Endothelial cell of umbilical vein (primary cell): ENCODE measurements around the gene SPEM1. TPM values are rescaled to one million over a fixed set of nuclear protein-coding genes. Genes with fewer than 3 reads are reported as not detected.

Experiments used
- BruUV-seq: library from RNA; stranded (reverse); fragments of 400-500 nt; replicated peaks from 2 replicates; lab custom pipeline; 2021; lab: Mats Ljungman, UMichigan
- CTCF ChIA-PET: fragments of 300-600, 350-600 bp; sonication (Branson Sonifier 250); formaldehyde crosslinking; loops from one replicate; lab custom pipeline; 2021; ENCODE audit warnings: antibody characterized with exemption, inconsistent platforms; lab: Charles Lee
- POLR2A ChIA-PET: fragments of 300-600, 350-600 bp; sonication (Branson Sonifier 250); formaldehyde crosslinking; loops from one replicate; lab custom pipeline; 2021; ENCODE audit warnings: antibody characterized with exemption, inconsistent platforms; lab: Charles Lee
- DNase-seq: peaks from one replicate; pipeline ENCODE4 v3.0.0-alpha.2; 2011; ENCODE audit warnings: low read depth, low spot score
- FAIRE-seq: peaks from 2 replicates; lab custom pipeline; 2011; peaks lifted over from hg19 to GRCh38; lab: Jason Lieb, UNC
- H2AFZ ChIP-seq: 2 replicates; pipeline ENCODE4 v1.6.0; 2012; ENCODE audit warnings: low read depth, low read length, control low read depth, inconsistent platforms
- H3K27ac ChIP-seq: 2 replicates; pipeline ENCODE4 v1.5.1; 2011; ENCODE audit warnings: low read depth, mild to moderate bottlenecking, control low read depth, low read length, moderate library complexity; ENCODE audit not compliant: insufficient read depth
- H3K27me3 ChIP-seq, 2 experiments: 2 replicates each; pipeline versions ENCODE4 v1.6.0 to v1.6.1; 2011; ENCODE audit warnings: low read length in 2 of 2, mixed read lengths in 1 of 2; ENCODE audit not compliant: control insufficient read depth in 2 of 2, insufficient read depth in 2 of 2
- H3K36me3 ChIP-seq, 2 experiments: 2 replicates in 1 of 2; 3 replicates in 1 of 2; pipeline ENCODE4 v1.5.1; 2011; ENCODE audit warnings: low read length in 2 of 2, mild to moderate bottlenecking in 1 of 2, moderate library complexity in 1 of 2; ENCODE audit not compliant: control insufficient read depth in 2 of 2, insufficient read depth in 2 of 2; ENCODE audit errors: extremely low read depth in 1 of 2
- H3K4me1 ChIP-seq: 3 replicates; pipeline ENCODE4 v1.5.1; 2011; ENCODE audit warnings: mild to moderate bottlenecking, low read length; ENCODE audit not compliant: control insufficient read depth, insufficient read depth; ENCODE audit errors: extremely low read depth
- H3K4me2 ChIP-seq: 2 replicates; pipeline ENCODE4 v1.6.1; 2011; ENCODE audit warnings: low read length, control low read depth, mixed read lengths; ENCODE audit not compliant: insufficient read depth
- H3K4me3 ChIP-seq, 3 experiments: fragments of 200-600 bp in 1 of 3; sonication (generic), shearing (Covaris generic) in 1 of 3; replicated peaks in 1 of 3; 2 replicates each; pipeline ENCODE4 v1.5.1; 2011 to 2016; ENCODE audit warnings: control low read depth in 3 of 3, low read length in 3 of 3, mild to moderate bottlenecking in 2 of 3, inconsistent platforms in 1 of 3, low read depth in 1 of 3, moderate library complexity in 1 of 3; ENCODE audit not compliant: insufficient read depth in 1 of 3
- H3K79me2 ChIP-seq: 2 replicates; pipeline ENCODE4 v1.6.0; 2012; ENCODE audit warnings: low read length, inconsistent platforms; ENCODE audit not compliant: control insufficient read depth, insufficient read depth
- H3K9ac ChIP-seq: replicated peaks from 2 replicates; pipeline ENCODE3; 2011; ENCODE audit warnings: low read length, control low read depth; ENCODE audit not compliant: insufficient read depth; ENCODE audit errors: extremely low read depth
- H3K9me1 ChIP-seq: replicated peaks from 3 replicates; pipeline ENCODE4 v1.6.0; 2011; ENCODE audit warnings: mild to moderate bottlenecking, low read length; ENCODE audit not compliant: control insufficient read depth, insufficient read depth; ENCODE audit errors: extremely low read depth
- H3K9me3 ChIP-seq: replicated peaks from 2 replicates; pipeline ENCODE4 v1.5.1; 2012; ENCODE audit warnings: low read length, inconsistent platforms; ENCODE audit not compliant: control insufficient read depth, insufficient read depth
- H4K20me1 ChIP-seq: replicated peaks from 2 replicates; pipeline ENCODE3; 2011; ENCODE audit warnings: mild to moderate bottlenecking, low read length; ENCODE audit not compliant: control insufficient read depth, insufficient read depth; ENCODE audit errors: extremely low read depth
- EZH2 ChIP-seq: IDR thresholded peaks from 2 replicates; pipeline ENCODE4 v1.6.1; 2012; ENCODE audit warnings: borderline replicate concordance, low read depth, mild to moderate bottlenecking, moderate library complexity, low read length, inconsistent platforms; ENCODE audit not compliant: severe bottlenecking
- FOS ChIP-seq: IDR thresholded peaks from 2 replicates; pipeline ENCODE4 v1.6.1; 2011; ENCODE audit warnings: mild to moderate bottlenecking, low read length, moderate library complexity, borderline replicate concordance; ENCODE audit not compliant: insufficient read depth
- GATA2 ChIP-seq: IDR thresholded peaks from 2 replicates; pipeline ENCODE4 v1.7.0; 2011; ENCODE audit warnings: low read depth, mild to moderate bottlenecking, moderate library complexity, mixed read lengths, low read length; ENCODE audit not compliant: insufficient read length, insufficient read depth
- JUN ChIP-seq: IDR thresholded peaks from 2 replicates; pipeline ENCODE4 v1.6.1; 2011; ENCODE audit warnings: borderline replicate concordance, low read depth; ENCODE audit not compliant: insufficient read length, insufficient read depth
- MYC ChIP-seq: IDR thresholded peaks from one replicate; pipeline ENCODE4 v1.6.1; 2011; ENCODE audit warnings: mild to moderate bottlenecking, low read depth, low read length
- POLR2A ChIP-seq: IDR thresholded peaks from 2 replicates; pipeline ENCODE4 v1.6.1; 2012; ENCODE audit warnings: low read depth, mild to moderate bottlenecking, control low read depth, low read length
- dilution Hi-C: fragments of 300-500 bp; cut with MboI; formaldehyde crosslinking; loops from one replicate; pipeline ENCODE4 v1.15.0; 2019; ENCODE audit warnings: low sequenced_read_pairs; ENCODE audit not compliant: extremely low pct_ligation_motif_present
- intact Hi-C: fragments of 100-400 bp; cut with micrococcal nuclease; formaldehyde crosslinking; loops from one replicate; pipeline ENCODE4 v1.10.0; 2022
- polyA plus RNA-seq, 4 experiments: library from polyadenylated mRNA; depleted of rRNA in 3 of 4; stranded (reverse) in 3 of 4; unstranded in 1 of 4; fragments of >200 nt; gene quantifications; 2 replicates each; pipeline versions ENCODE4 v1.2.1 to v1.2.3, GENCODE V29; 2011 to 2012; ENCODE audit warnings: missing spikeins in 1 of 4
- total RNA-seq: library from RNA; stranded (reverse); gene quantifications from 2 replicates; pipeline ENCODE4 v1.2.3, GENCODE V29; 2021
- TF ChIP-seq, protein P1 (sequence below): IDR thresholded peaks from 2 replicates; pipeline ENCODE4 v1.6.1; 2011; ENCODE audit not compliant: insufficient read depth, insufficient read length
- TF ChIP-seq, protein P2 (sequence below), 2 donors: IDR thresholded peaks; 1 replicate in 1 of 2; 2 replicates in 1 of 2; pipeline ENCODE4 v1.5.1; 2011; ENCODE audit warnings: low read length in 2 of 2, mild to moderate bottlenecking in 2 of 2, moderate library complexity in 2 of 2, control low read depth in 1 of 2, inconsistent platforms in 1 of 2, low read depth in 1 of 2; ENCODE audit not compliant: insufficient read depth in 1 of 2; ENCODE audit errors: extremely low read depth in 1 of 2

Gene SPEM1
- total and polyA plus RNA-seq, 2 donors (not counting 3 experiments of a cell fraction or from before 2014, with no cell fraction given), result not detected

DNA sequence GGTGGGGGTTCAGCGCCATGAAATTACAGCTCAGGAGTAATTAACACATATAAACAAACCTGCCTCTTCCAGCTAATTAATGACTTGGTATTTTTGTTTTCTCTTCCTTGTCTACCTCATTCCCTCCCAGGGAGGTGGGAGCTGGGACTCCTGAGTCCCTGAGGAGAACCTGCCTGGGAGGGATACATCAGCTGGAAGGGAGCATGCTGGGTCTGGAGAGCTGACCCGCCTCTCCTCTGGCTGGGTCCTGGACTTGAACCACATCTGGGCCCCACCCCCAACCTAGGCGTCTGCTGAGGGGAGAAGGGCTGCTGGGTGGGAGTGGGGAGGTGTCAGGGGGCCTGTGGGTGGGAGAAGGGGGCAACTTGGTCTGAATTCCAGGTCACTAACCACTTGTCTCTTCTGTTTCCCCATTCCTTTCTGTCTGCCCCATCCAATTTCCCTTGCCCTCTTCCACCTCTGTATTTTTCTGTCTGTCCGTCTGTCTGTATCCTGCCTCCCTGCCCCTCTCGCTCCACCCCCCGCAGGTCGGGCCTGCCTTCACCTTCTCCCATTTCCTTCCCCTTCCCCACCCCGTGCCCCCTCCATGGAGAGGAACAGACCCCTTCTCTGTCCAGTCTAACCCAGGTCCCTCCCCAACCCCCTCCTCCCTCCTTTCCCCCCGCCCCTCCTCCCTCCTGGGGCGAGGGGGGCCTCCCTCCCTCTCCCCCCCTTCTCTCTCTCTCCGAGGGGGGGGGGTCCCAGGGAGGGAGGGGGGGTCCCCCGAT, 12.5 kb upstream of the SPEM1 start, which contains the start of gene NLGN2:
TSS of gene NLGN2 (plus strand) at position 361 of the 767 bp plus-strand sequence. CDS start 411 bp downstream, outside the sequence.
- no TSS peak for BruUV-seq
- FAIRE-seq (no peak), DNase-seq (no peak)
- H2AFZ ChIP-seq, result no peak within 1 kb of the TSS
- H3K4me1 ChIP-seq, result peaks cover 11% of the 10 kb centered on the region
- intact Hi-C loops, result no loop called here
- H3K27ac ChIP-seq, result no peak within 1 kb of the TSS
- CTCF ChIA-PET, result interaction anchor here (0.8 to 1.1 kb wide), 3 partner anchors 15 to 153 kb away, joined by 3 to 4 read pairs (median 3); no protein-coding TSS in a partner anchor
- H3K4me2 ChIP-seq, result no peak within 1 kb of the TSS
- H3K9me1 ChIP-seq, result no peaks in the 10 kb centered on the region
- H3K27me3 ChIP-seq, result no peaks in the 10 kb centered on the region
- H4K20me1 ChIP-seq, result no peaks in the 10 kb centered on the region
- POLR2A ChIA-PET, result no interaction called here
- no peak within 1 kb of the TSS for H3K4me3 ChIP-seq
- dilution Hi-C loops, result no loop called here
- no peaks in the 10 kb centered on the region for H3K9me3 ChIP-seq
- peaks cover 0 to 15% of the 10 kb centered on the region in 2 experiments for H3K36me3 ChIP-seq
- TF ChIP-seq, protein P1, sequence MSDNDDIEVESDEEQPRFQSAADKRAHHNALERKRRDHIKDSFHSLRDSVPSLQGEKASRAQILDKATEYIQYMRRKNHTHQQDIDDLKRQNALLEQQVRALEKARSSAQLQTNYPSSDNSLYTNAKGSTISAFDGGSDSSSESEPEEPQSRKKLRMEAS, result no peak
- no peak for TF ChIP-seq EZH2
- TF ChIP-seq, protein P2, sequence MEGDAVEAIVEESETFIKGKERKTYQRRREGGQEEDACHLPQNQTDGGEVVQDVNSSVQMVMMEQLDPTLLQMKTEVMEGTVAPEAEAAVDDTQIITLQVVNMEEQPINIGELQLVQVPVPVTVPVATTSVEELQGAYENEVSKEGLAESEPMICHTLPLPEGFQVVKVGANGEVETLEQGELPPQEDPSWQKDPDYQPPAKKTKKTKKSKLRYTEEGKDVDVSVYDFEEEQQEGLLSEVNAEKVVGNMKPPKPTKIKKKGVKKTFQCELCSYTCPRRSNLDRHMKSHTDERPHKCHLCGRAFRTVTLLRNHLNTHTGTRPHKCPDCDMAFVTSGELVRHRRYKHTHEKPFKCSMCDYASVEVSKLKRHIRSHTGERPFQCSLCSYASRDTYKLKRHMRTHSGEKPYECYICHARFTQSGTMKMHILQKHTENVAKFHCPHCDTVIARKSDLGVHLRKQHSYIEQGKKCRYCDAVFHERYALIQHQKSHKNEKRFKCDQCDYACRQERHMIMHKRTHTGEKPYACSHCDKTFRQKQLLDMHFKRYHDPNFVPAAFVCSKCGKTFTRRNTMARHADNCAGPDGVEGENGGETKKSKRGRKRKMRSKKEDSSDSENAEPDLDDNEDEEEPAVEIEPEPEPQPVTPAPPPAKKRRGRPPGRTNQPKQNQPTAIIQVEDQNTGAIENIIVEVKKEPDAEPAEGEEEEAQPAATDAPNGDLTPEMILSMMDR (IDR thresholded peaks at IDR 0.05; ENCODE audit: extremely low read depth in 1 of 2, insufficient read depth in 1 of 2, low read depth in 1 of 2, low read length in 2 of 2), result no peak
- no peak for TF ChIP-seq GATA2
- no peak for TF ChIP-seq MYC
- no peak for TF ChIP-seq FOS
- TF ChIP-seq JUN, result no peak
- no peak for TF ChIP-seq POLR2A
- peaks cover 4% of the 10 kb centered on the region for H3K79me2 ChIP-seq
- H3K9ac ChIP-seq, result no peak within 1 kb of the TSS
